HepG2 (cell line): ENCODE data around the gene NSMCE1. TPM values are rescaled to one million over a fixed set of nuclear protein-coding genes. Genes with fewer than 3 reads are reported as not detected.
A peak's percentile ranks its signal among the peaks of the same experiment; 100 is the strongest.

Experiments used
- ATF2 ChIP-seq: sonication (generic); formaldehyde crosslinking; IDR thresholded peaks from 2 replicates; pipeline ENCODE4 v1.4.0; 2020; ENCODE audit warnings: missing genetic modification reagents
- CEBPG ChIP-seq: IDR thresholded peaks from 2 replicates; pipeline ENCODE4 v1.6.1; 2016
- ETV6 ChIP-seq: sonication (generic); formaldehyde crosslinking; conservative IDR thresholded peaks from 2 replicates; pipeline ENCODE4 v1.4.0; 2020; ENCODE audit warnings: missing genetic modification reagents
- GLMP ChIP-seq: sonication (generic); formaldehyde crosslinking; IDR thresholded peaks from 2 replicates; pipeline ENCODE4 v1.9.0; 2021; ENCODE audit warnings: missing genetic modification reagents, mild to moderate bottlenecking, borderline replicate concordance
- IKZF5 ChIP-seq: IDR thresholded peaks from 2 replicates; pipeline ENCODE4 v1.6.1; 2018; ENCODE audit warnings: missing genetic modification reagents, mild to moderate bottlenecking, missing compliant biosample characterization
- IRF2 ChIP-seq: IDR thresholded peaks from 2 replicates; pipeline ENCODE4 v1.6.1; 2018; ENCODE audit warnings: missing genetic modification reagents, missing compliant biosample characterization
- KAT8 ChIP-seq: IDR thresholded peaks from 2 replicates; pipeline ENCODE4 v1.6.1; 2016; ENCODE audit warnings: missing genetic modification reagents, missing compliant biosample characterization
- KDM3A ChIP-seq: IDR thresholded peaks from 2 replicates; pipeline ENCODE4 v1.6.1; 2018; ENCODE audit warnings: low read depth, missing compliant biosample characterization
- KMT2B ChIP-seq: IDR thresholded peaks from 2 replicates; pipeline ENCODE4 v1.6.1; 2016; ENCODE audit warnings: missing genetic modification reagents, missing compliant biosample characterization
- MED1 ChIP-seq: sonication (generic); formaldehyde crosslinking; IDR thresholded peaks from 2 replicates; pipeline ENCODE4 v1.4.0; 2020; ENCODE audit warnings: missing genetic modification reagents
- MIER3 ChIP-seq: IDR thresholded peaks from 2 replicates; pipeline ENCODE4 v1.6.1; 2016; ENCODE audit warnings: missing compliant biosample characterization, borderline replicate concordance
- NCOA2 ChIP-seq: sonication (generic); formaldehyde crosslinking; IDR thresholded peaks from 2 replicates; pipeline ENCODE4 v1.8.0; 2022; ENCODE audit warnings: inconsistent platforms
- NFKBIZ ChIP-seq: IDR thresholded peaks from 2 replicates; pipeline ENCODE4 v1.6.1; 2018; ENCODE audit warnings: missing genetic modification reagents, missing compliant biosample characterization
- RCOR2 ChIP-seq: IDR thresholded peaks from 2 replicates; pipeline ENCODE4 v1.6.1; 2016; ENCODE audit warnings: missing biosample characterization, missing genetic modification reagents
- SAFB2 ChIP-seq: sonication (generic); formaldehyde crosslinking; IDR thresholded peaks from 2 replicates; pipeline ENCODE4 v1.5.1; 2020; ENCODE audit warnings: missing genetic modification reagents, low read depth, mild to moderate bottlenecking, borderline replicate concordance
- SMYD3 ChIP-seq: sonication (generic); formaldehyde crosslinking; IDR thresholded peaks from 2 replicates; pipeline ENCODE4 v1.8.1; 2023; ENCODE audit warnings: mild to moderate bottlenecking, missing genetic modification reagents
- TRAFD1 ChIP-seq: sonication (generic); formaldehyde crosslinking; IDR thresholded peaks from 2 replicates; pipeline ENCODE4 v1.5.1; 2020; ENCODE audit warnings: missing genetic modification reagents, mild to moderate bottlenecking, borderline replicate concordance
- ZBED4 ChIP-seq: sonication (generic); formaldehyde crosslinking; IDR thresholded peaks from 2 replicates; pipeline ENCODE4 v1.4.0; 2020; ENCODE audit warnings: missing genetic modification reagents, borderline replicate concordance
- ZNF329 ChIP-seq: sonication (generic); formaldehyde crosslinking; IDR thresholded peaks from 2 replicates; pipeline ENCODE4 v1.9.0; 2021; ENCODE audit warnings: low read depth, mild to moderate bottlenecking, missing genetic modification reagents
- ZNF350 ChIP-seq: sonication (generic); formaldehyde crosslinking; IDR thresholded peaks from 2 replicates; pipeline ENCODE4 v1.4.0; 2020; ENCODE audit warnings: mild to moderate bottlenecking, low read depth, missing genetic modification reagents, borderline replicate concordance
- ZNF644 ChIP-seq: IDR thresholded peaks from 2 replicates; pipeline ENCODE4 v1.6.1; 2016; ENCODE audit warnings: low read depth
- polyA plus RNA-seq, 8 experiments: library from polyadenylated mRNA; depleted of rRNA in 3 of 8; stranded (reverse) in 7 of 8; unstranded in 1 of 8; fragments of >200 nt; fragmentation: Illumina TruSeq in 4 of 8; extraction: Trizol in 4 of 8; gene quantifications; 2 replicates each; pipeline versions ENCODE4 v1.2.1 to v1.2.3, GENCODE V29; 2011 to 2016; ENCODE audit warnings: low read depth in 4 of 8, missing spikeins in 1 of 8, mixed read lengths in 1 of 8; ENCODE audit not compliant: insufficient read depth in 1 of 8
- total RNA-seq, 5 experiments: library from RNA; depleted of rRNA; stranded (reverse); fragments of >200 nt; fragmentation: Illumina TruSeq; extraction: Trizol; gene quantifications; 2 replicates each; pipeline ENCODE4 v1.2.3, GENCODE V29; 2016; ENCODE audit warnings: low read depth in 1 of 5

NSMCE1 gene
- total and polyA plus RNA-seq, 2 of the 13 experiments (the other 11 are each of a cell fraction or from before 2014, with no cell fraction given) = 42.7 to 52.9 TPM

GRCh38 chr16:27258241-27258734, 10.3 kb downstream of the NSMCE1 start (continued):
- 0 out of 2 replicates have a peak, but pooled peaks have one; percentile 38 for TF ChIP-seq ETV6
- no peak for TF ChIP-seq IRF2 (CRISPR knock-in tag)
- TF ChIP-seq KDM3A = no peak
- no peak for TF ChIP-seq SMYD3 (CRISPR knock-in tag)
- TF ChIP-seq TRAFD1 (CRISPR knock-in tag) = no peak
- TF ChIP-seq ZNF644 (CRISPR knock-in tag) = no peak
- no peak for TF ChIP-seq GLMP
- no peak for TF ChIP-seq RCOR2 (CRISPR knock-in tag)
- TF ChIP-seq MIER3 = 0 out of 2 replicates have a peak, but pooled peaks have one; percentile 21
- TF ChIP-seq ATF2 (CRISPR knock-in tag) = peak; percentile 75; the same call in 1 of the 2 replicates
- no peak for TF ChIP-seq ZNF350 (CRISPR knock-in tag)
- no peak for TF ChIP-seq SAFB2 (CRISPR knock-in tag)
- 0 out of 2 replicates have a peak, but pooled peaks have one; percentile 26 for TF ChIP-seq NFKBIZ
- 0 out of 2 replicates have a peak, but pooled peaks have one; percentile 39 for TF ChIP-seq IKZF5 (CRISPR knock-in tag)
- 0 out of 2 replicates have a peak, but pooled peaks have one; percentile 16 for TF ChIP-seq ZBED4 (CRISPR knock-in tag)
- TF ChIP-seq NCOA2 = peak; percentile 57
- TF ChIP-seq MED1 (CRISPR knock-in tag) = peak; percentile 59; the same call in 1 of the 2 replicates
- TF ChIP-seq CEBPG (CRISPR knock-in tag) = peak; percentile 59
- TF ChIP-seq KMT2B = 0 out of 2 replicates have a peak, but pooled peaks have one; percentile 30
- peak; percentile 50; the same call in 1 of the 2 replicates for TF ChIP-seq KAT8
- no peak for TF ChIP-seq ZNF329
